ENCODE results near the gene TMEM214. TPM values are rescaled to one million over a fixed set of nuclear protein-coding genes. Genes with fewer than 3 reads are reported as not detected.
"Not testable (repeated sequence)": the region's sequence is repeated elsewhere in the genome, so short reads cannot be mapped to it uniquely, and the experiment has no call there.

Gene TMEM214
- total RNA-seq, 2 experiments from 2014 or later = 68.7 to 86.6 TPM

- no peak for ATAC-seq
- Mint-ChIP-seq H3K4me1 (peaks cover 63% of the 10 kb centered on the region), H3K9me3 (ENCODE audit: low read depth) (no peaks in the 10 kb centered on the region), H3K4me3 (peak overlapping the region; percentile 99), H3K36me3 (peaks cover 18% of the 10 kb centered on the region), H3K27ac (peak overlapping the region; percentile 93), H3K27me3 (no peaks in the 10 kb centered on the region)
- CTCF ChIA-PET = interaction anchor here (1.2 to 5.9 kb wide), 10 partner anchors 8 to 233 kb away, joined by 3 to 45 read pairs (median 6); partner anchors contain the start of genes ABHD1, AGBL5 and KHK
- DNase-seq = no peak
Measured at GRCh38 chr2:27070653-27071276, 38.0 kb downstream of the TMEM214 start.

GRCh38 chr2:27071277-27071989, 38.7 kb downstream of the TMEM214 start, which contains the start of gene OST4:
TSS of gene OST4 (minus strand) at chr2:27071654.
- CTCF ChIA-PET = interaction anchor here (1.2 to 5.9 kb wide), 10 partner anchors 9 to 232 kb away, joined by 3 to 45 read pairs (median 6); partner anchors contain the start of genes ABHD1, AGBL5 and KHK
- DNase-seq = peak; percentile 92
- Mint-ChIP-seq H3K4me3 (peak within 1 kb of the TSS; percentile 99), H3K27me3 (no peaks in the 10 kb centered on the region), H3K27ac (peak within 1 kb of the TSS; percentile 93), H3K36me3 (peaks cover 14% of the 10 kb centered on the region), H3K4me1 (peaks cover 70% of the 10 kb centered on the region), H3K9me3 (ENCODE audit: low read depth) (no peaks in the 10 kb centered on the region)
- ATAC-seq = peak; percentile 93

DNA sequence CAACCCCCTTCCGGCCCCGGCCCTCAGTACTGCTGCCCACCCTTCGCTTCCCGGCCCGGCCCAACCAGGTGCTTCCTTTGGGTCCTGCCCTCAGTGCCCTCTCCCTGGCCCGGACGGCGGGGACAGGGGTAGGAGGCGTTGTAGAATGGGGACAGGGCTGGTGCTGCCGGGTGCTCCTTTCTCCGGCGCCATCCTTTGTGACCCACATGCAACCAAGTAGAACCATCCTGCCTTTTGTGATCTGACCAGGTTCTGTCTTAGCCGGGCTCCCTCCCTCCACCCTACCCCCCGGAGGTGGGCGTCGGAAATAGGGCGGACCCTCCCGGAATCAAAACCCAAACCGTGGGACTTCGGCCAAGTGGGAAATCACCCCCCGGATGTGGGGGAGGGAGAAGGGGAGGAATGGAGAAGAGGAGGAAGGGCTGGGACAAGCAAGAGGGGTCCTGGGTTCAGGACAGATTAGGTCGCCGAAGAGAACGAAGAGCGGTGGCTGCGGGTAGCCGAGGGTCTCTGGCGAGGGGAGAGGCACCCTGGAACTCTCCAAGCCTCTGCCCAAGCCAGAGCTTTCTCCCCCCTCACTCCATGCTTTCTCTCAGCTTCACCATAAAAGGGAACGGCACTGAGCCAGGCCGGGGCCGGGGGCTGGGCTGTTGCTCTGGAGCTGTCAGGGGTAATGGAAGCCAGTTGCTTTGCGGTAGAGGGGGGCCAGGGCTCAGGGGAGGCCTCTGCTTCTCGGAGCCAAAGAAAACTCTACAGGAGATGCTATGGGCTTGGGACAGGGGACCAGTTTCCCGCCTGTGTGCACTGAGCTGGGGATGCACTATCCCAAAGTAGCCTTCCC, 39.4 kb downstream of the TMEM214 start:
- Mint-ChIP-seq H3K27ac (peak overlapping the region; percentile 82), H3K9me3 (ENCODE audit: low read depth) (no peaks in the 10 kb centered on the region), H3K36me3 (peaks cover 14% of the 10 kb centered on the region), H3K27me3 (no peaks in the 10 kb centered on the region), H3K4me1 (peaks cover 70% of the 10 kb centered on the region), H3K4me3 (peak overlapping the region; percentile 79)
- DNase-seq (peak; percentile 63), ATAC-seq (peak; percentile 37)
- CTCF ChIA-PET = interaction anchor here (1.2 to 5.9 kb wide), 10 partner anchors 9 to 231 kb away, joined by 4 to 45 read pairs (median 8); partner anchors contain the start of genes AGBL5 and KHK

GRCh38 chr2:27072920-27073319, 40.2 kb downstream of the TMEM214 start:
- ATAC-seq (no peak), DNase-seq (no peak)
- Mint-ChIP-seq H3K4me1 (peaks cover 67% of the 10 kb centered on the region), H3K4me3 (peak overlapping the region; percentile 79), H3K27ac (peak overlapping the region; percentile 67), H3K27me3 (no peaks in the 10 kb centered on the region), H3K9me3 (ENCODE audit: low read depth) (no peaks in the 10 kb centered on the region), H3K36me3 (peaks cover 14% of the 10 kb centered on the region)
- CTCF ChIA-PET = interaction anchor here (1.8 to 5.9 kb wide), 3 partner anchors 13 to 111 kb away, joined by 6 to 45 read pairs (median 37); partner anchors contain the start of genes AGBL5 and KHK

DNA sequence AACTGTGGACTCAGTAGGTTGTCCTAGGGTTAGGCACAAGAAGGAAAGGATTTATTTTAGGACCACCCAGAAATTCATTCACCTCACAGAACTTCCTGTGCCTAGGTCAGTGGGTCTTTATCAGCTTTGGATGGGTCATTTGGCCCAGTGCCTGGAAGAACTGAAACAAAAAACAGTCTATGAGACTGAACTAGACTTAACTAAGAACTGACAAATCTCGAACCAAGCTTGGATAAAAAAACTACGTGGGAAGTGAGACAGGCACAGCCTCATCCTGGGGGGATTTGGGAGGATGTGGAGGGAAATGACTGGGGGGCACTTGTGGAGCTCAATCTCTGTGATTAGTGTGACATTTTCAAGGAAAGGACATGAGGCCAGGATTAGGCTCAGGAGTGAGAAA, 41.0 kb downstream of the TMEM214 start:
- Mint-ChIP-seq H3K27me3 (no peaks in the 10 kb centered on the region), H3K4me3 (no peak overlapping the region), H3K9me3 (ENCODE audit: low read depth) (no peaks in the 10 kb centered on the region), H3K4me1 (peaks cover 65% of the 10 kb centered on the region), H3K27ac (peak overlapping the region; percentile 16), H3K36me3 (peaks cover 13% of the 10 kb centered on the region)
- CTCF ChIA-PET = interaction anchor here (1.0 to 5.9 kb wide), 4 partner anchors 9 to 228 kb away, joined by 3 to 45 read pairs (median 20); partner anchors contain the start of genes AGBL5 and KHK
- DNase-seq (no peak), ATAC-seq (no peak)

GRCh38 chr2:27074738-27075565, 42.2 kb downstream of the TMEM214 start:
- CTCF ChIA-PET = interaction anchor here (1.0 to 5.9 kb wide), 4 partner anchors 8 to 229 kb away, joined by 3 to 45 read pairs (median 20); partner anchors contain the start of genes AGBL5 and KHK
- no peaks in the 10 kb centered on the region for H3K9me3 Mint-ChIP-seq (ENCODE audit: low read depth)
- peak; percentile 70 for DNase-seq
- peak overlapping the region; percentile 3 for H3K4me3 Mint-ChIP-seq
- H3K27ac Mint-ChIP-seq = peak overlapping the region; percentile 80
- ATAC-seq = no peak
- peaks cover under 1% of the 10 kb centered on the region for H3K36me3 Mint-ChIP-seq
- no peaks in the 10 kb centered on the region for H3K27me3 Mint-ChIP-seq
- peaks cover 54% of the 10 kb centered on the region for H3K4me1 Mint-ChIP-seq

- H3K27me3 Mint-ChIP-seq; ATAC-seq; H3K9me3 Mint-ChIP-seq (ENCODE audit: low read depth); DNase-seq; H3K36me3 Mint-ChIP-seq: not testable (repeated sequence)
- Mint-ChIP-seq H3K27ac (peak overlapping the region; percentile 80), H3K4me3 (peak overlapping the region; percentile 3), H3K4me1 (peaks cover 52% of the 10 kb centered on the region)
- CTCF ChIA-PET = interaction anchor here (5.0 to 5.9 kb wide), 2 partner anchors 11 to 25 kb away, joined by 37 to 45 read pairs; partner anchors contain the start of genes AGBL5 and KHK
Measured at GRCh38 chr2:27075566-27075871, 42.8 kb downstream of the TMEM214 start.

GRCh38 chr2:27076323-27076722, 43.6 kb downstream of the TMEM214 start:
- Mint-ChIP-seq H3K9me3 (ENCODE audit: low read depth) (no peaks in the 10 kb centered on the region), H3K4me1 (peaks cover 52% of the 10 kb centered on the region), H3K36me3 (no peaks in the 10 kb centered on the region), H3K27ac (peak overlapping the region; percentile 71), H3K4me3 (no peak overlapping the region), H3K27me3 (no peaks in the 10 kb centered on the region)
- DNase-seq (no peak), ATAC-seq (no peak)
- CTCF ChIA-PET = interaction anchor here (1.6 to 5.0 kb wide), 2 partner anchors 10 to 26 kb away, joined by 3 to 37 read pairs; partner anchors contain the start of genes AGBL5 and KHK

- Mint-ChIP-seq H3K27me3 (no peaks in the 10 kb centered on the region), H3K4me3 (no peak overlapping the region), H3K36me3 (no peaks in the 10 kb centered on the region), H3K27ac (no peak overlapping the region), H3K4me1 (peaks cover 56% of the 10 kb centered on the region), H3K9me3 (ENCODE audit: low read depth) (no peaks in the 10 kb centered on the region)
- DNase-seq (no peak), ATAC-seq (no peak)
- CTCF ChIA-PET = interaction anchor here (0.6 to 5.0 kb wide), 3 partner anchors 9 to 115 kb away, joined by 3 to 37 read pairs (median 3); partner anchors contain the start of genes AGBL5 and KHK
Measured at GRCh38 chr2:27077231-27077630, 44.5 kb downstream of the TMEM214 start.

DNA sequence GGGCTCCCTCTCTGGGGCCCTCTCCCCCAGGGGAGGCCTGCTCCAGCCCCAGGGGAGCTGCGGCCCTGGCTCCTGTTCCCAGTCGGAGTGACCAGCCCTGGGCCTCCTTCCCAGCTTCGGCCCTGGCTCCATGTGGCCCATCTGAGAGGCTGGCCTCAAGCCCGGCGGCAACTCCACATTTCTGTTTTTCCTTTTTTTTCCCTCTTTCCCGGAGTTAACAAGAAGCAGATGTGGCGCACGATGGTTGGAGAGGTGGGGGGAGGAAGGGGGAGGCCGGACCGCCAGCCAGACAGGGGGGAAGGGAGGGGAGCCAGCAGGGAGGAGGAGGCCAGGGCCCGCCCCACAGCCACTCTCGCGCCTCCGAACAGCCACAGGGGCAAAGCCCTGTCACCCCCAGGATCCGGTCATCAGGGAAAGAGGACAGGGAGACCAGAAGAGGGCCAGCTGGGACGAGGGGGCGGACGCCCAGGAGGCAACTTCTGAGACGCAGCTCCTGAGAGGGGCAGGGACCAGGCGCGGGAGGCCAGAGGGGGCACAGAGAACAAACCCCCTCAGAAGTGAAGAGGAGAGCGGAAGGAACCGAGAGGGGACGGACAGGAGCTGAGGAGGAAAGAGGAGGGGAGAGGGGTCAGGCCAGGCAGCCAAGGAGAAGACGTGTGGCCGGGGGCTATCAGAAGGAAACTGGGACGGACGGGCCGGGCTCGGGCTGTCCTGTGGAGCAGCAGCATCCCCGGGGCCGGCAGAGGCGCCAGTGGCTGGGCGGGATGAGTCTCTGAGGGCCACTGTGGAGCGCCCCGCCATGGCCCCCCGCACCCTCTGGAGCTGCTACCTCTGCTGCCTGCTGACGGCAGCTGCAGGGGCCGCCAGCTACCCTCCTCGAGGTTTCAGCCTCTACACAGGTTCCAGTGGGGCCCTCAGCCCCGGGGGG, 45.8 kb downstream of the TMEM214 start, which contains the start of gene EMILIN1:
Gene EMILIN1 (plus strand): TSS at position 349 of the 928 bp plus-strand sequence. CDS start 451 bp downstream, at position 800.
- DNase-seq (no peak), ATAC-seq (no peak)
- CTCF ChIA-PET = no interaction called here
- H3K27me3 Mint-ChIP-seq = no peaks in the 10 kb centered on the region
- no peak within 1 kb of the TSS for H3K4me3 Mint-ChIP-seq
- H3K9me3 Mint-ChIP-seq (ENCODE audit: low read depth) = no peaks in the 10 kb centered on the region
- H3K4me1 Mint-ChIP-seq = peaks cover 45% of the 10 kb centered on the region
- no peak within 1 kb of the TSS for H3K27ac Mint-ChIP-seq
- H3K36me3 Mint-ChIP-seq = no peaks in the 10 kb centered on the region
